Brain microvascular endothelial cell (primary cell): Measurements from ENCODE around the gene CLNK.

ENCODE experiments used
- DNase-seq: peaks from one replicate; pipeline ENCODE4 v3.0.0-alpha.2; 2020
- H3K27ac ChIP-seq: fragments of 250-450 bp; sonication (Bioruptor Pico); 2 replicates; pipeline ENCODE4 v1.5.1; 2020; ENCODE audit warnings: mild to moderate bottlenecking, moderate library complexity
- H3K27me3 ChIP-seq: fragments of 250-450 bp; sonication (Bioruptor Pico); replicated peaks from 2 replicates; pipeline ENCODE4 v1.5.1; 2020; ENCODE audit warnings: mild to moderate bottlenecking
- H3K36me3 ChIP-seq: fragments of 250-450 bp; sonication (Bioruptor Pico); replicated peaks from 2 replicates; pipeline ENCODE4 v1.5.1; 2020; ENCODE audit warnings: mild to moderate bottlenecking
- H3K4me3 ChIP-seq: 2 replicates; pipeline ENCODE4 v1.5.1; 2011; ENCODE audit warnings: low read depth, mild to moderate bottlenecking, control low read depth, low read length, moderate library complexity
- CTCF ChIP-seq: IDR thresholded peaks from 2 replicates; pipeline ENCODE4 v1.5.1; 2011; ENCODE audit warnings: low read depth, mild to moderate bottlenecking, moderate library complexity, low read length, control low read depth, inconsistent platforms; ENCODE audit errors: missing control alignments
- in situ Hi-C: cut with HindIII; loops from 2 replicates; pipeline ENCODE4 v1.10.0; 2017; ENCODE audit warnings: low sequenced_read_pairs, low pct_ligation_motif_present

Gene CLNK

GRCh38 chr4:10656988-10657387 lies 27.6 kb downstream of the CLNK start:
- in situ Hi-C loops = no loop called here
- no peak for TF ChIP-seq CTCF
- no peaks in the 10 kb centered on the region for H3K36me3 ChIP-seq
- no peaks in the 10 kb centered on the region for H3K27me3 ChIP-seq
- DNase-seq = peak; percentile 45
- H3K4me3 ChIP-seq = no peak overlapping the region
- H3K27ac ChIP-seq = peak overlapping the region; percentile 65

GRCh38 chr4:10656420-10656819 lies 28.1 kb downstream of the CLNK start:
- no peak for DNase-seq
- TF ChIP-seq CTCF = no peak

DNA sequence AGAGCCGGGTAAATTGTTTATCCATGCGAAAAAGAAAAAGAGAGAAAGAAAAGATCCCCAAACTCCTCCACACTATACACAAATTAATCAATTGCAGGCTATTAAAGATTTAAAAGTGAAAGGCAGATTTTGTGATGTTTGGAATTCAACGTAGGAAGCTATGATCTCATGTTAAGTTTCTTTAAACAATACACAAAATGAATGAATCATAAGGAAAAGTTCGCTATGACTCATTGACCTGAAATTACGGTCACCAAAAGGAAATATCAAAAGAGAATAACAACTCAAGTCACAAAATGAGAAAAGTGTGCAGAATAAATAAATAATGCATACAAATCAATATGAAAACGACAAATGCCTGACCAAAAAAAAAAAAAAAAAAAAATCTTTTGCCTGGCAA lies 28.6 kb downstream of the CLNK start:
- no peak for TF ChIP-seq CTCF
- DNase-seq = no peak
- in situ Hi-C loops = no loop called here
- Histone ChIP-seq H3K4me3 (no peak overlapping the region), H3K27ac (peak overlapping the region; percentile 46), H3K27me3 (no peaks in the 10 kb centered on the region), H3K36me3 (no peaks in the 10 kb centered on the region)

More at GRCh38 chr4:10656420-10656819, 28.1 kb downstream of the CLNK start:
- Histone ChIP-seq H3K27me3 (no peaks in the 10 kb centered on the region), H3K27ac (peak overlapping the region; percentile 65), H3K4me3 (no peak overlapping the region), H3K36me3 (no peaks in the 10 kb centered on the region)
- in situ Hi-C loops = no loop called here

DNA sequence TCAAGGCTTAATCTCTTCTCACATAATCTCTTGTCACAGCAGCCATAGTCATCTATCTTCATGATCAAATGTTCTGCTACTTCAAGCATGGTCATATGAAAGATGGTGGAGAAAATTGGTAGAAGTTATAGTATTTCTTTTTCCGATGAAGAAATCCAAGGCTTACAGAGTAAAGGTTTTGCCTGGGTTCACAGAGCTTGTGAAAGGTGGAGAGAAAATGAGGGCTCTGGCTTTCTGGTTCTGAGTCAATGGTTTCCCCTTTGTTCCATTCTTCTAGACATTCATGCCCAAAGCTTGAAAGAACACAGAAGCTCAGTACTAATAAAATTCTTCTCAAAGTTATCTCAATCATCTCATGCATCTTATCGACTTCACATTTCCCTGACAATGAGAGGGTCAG lies 36.1 kb downstream of the CLNK start:
- Histone ChIP-seq H3K36me3 (no peaks in the 10 kb centered on the region), H3K4me3 (no peak overlapping the region), H3K27ac (no peak overlapping the region), H3K27me3 (no peaks in the 10 kb centered on the region)
- no peak for TF ChIP-seq CTCF
- DNase-seq = no peak
- in situ Hi-C loops = no loop called here

DNA sequence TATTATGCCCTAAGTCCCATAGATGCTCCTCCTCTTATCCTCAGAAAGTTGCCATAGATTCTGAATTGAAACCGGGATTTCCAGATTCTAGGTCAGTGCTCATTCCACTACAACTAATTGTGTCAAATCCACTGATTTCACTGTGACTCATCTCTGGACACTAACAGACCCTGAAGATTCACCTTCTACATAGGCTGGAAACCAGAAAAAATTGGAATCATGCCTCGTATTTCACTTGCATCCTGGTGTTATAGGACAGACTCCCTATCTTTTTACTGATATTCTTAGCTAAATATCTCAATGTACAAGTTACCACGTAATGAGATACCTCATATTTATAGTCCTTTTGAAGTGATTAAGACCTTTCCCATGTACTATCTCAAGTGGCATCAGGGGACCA lies 36.7 kb downstream of the CLNK start:
- TF ChIP-seq CTCF = no peak
- in situ Hi-C loops = no loop called here
- Histone ChIP-seq H3K27me3 (no peaks in the 10 kb centered on the region), H3K36me3 (no peaks in the 10 kb centered on the region), H3K4me3 (no peak overlapping the region), H3K27ac (no peak overlapping the region)
- no peak for DNase-seq

DNA sequence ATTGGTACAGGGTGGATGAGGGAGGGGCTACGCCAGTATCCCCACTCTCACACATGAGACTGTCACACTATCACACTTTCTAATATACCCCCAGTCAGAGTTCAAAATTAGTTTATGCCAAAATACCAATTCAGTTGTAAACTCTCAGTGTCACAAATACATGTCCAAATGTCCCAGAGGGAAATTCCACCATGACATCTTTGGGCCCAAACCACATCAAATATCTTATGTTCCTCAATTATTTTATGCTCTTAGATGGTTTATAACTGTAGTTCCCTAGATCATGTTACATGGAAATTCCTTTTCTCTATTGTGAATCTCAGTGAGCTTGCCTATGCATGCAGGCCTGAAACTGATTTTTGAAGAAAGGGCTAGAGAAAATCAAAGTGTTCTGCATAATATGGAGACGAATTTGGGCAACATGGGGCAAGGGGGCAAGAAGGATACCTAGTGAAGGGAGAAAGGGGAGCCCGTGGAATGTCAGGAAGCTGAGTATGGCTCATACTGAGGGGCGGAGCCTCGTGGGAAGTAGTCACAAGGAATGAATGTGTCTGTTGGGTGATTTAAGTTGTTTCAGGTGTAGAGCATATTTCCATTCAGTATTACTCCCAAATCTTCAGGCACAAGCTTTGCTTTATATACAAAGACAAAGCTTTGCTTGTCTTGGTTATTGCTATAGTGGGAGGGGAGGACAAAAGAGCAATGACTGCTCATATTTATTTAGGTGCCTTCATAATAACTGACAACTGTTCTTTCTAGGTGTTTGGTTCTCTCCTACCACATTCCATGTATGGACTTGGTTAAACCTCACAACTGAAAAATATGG lies 40.8 kb downstream of the CLNK start:
- no peak for DNase-seq
- H3K27ac ChIP-seq = no peak overlapping the region
- no peak overlapping the region for H3K4me3 ChIP-seq
- H3K36me3 ChIP-seq = no peaks in the 10 kb centered on the region
- no peaks in the 10 kb centered on the region for H3K27me3 ChIP-seq
- in situ Hi-C loops = no loop called here
- TF ChIP-seq CTCF = no peak
